ENCODE measurements around the gene SH3RF3.

- TF ChIP-seq POLR2A (IDR thresholded peaks at IDR 0.05) (no peak), CTCF (IDR thresholded peaks at IDR 0.05) (no peak)
Measured at GRCh38 chr2:109244304-109244582, 115.2 kb downstream of the SH3RF3 start.
